ENCODE measurements around the gene CD58. TPM values are rescaled to one million over a fixed set of nuclear protein-coding genes. Genes with fewer than 3 reads are reported as not detected.
"Not testable (repeated sequence)": the region's sequence is repeated elsewhere in the genome, so short reads cannot be mapped to it uniquely, and the experiment has no call there.

CD58 gene
- polyA plus RNA-seq, 6 donors from 2014 or later = 8.6 to 14.7 (median 9.9) TPM

- not testable (repeated sequence) for H3K4me1 Mint-ChIP-seq; H3K27ac Mint-ChIP-seq; DNase-seq; H3K27me3 Mint-ChIP-seq; H3K36me3 Mint-ChIP-seq; H3K9me3 Mint-ChIP-seq; ATAC-seq (ENCODE audit: low read depth in 2 of 2); H3K4me3 Mint-ChIP-seq
Observed at GRCh38 chr1:116589101-116589735, 18.4 kb upstream of the CD58 start.

- Mint-ChIP-seq H3K27me3 (peaks cover 0 to 5% (median 0%) of the 10 kb centered on the region in 3 donors), H3K4me1 (no peaks in the 10 kb centered on the region), H3K27ac (no peak overlapping the region), H3K36me3 (no peaks in the 10 kb centered on the region), H3K9me3 (no peaks in the 10 kb centered on the region), H3K4me3 (no peak overlapping the region)
- DNase-seq (no peak), ATAC-seq (ENCODE audit: low read depth in 2 of 2) (no peak)
Observed at GRCh38 chr1:116587501-116588227, 16.8 kb upstream of the CD58 start.

- Mint-ChIP-seq H3K4me3 (no peak overlapping the region), H3K4me1 (no peaks in the 10 kb centered on the region), H3K36me3 (no peaks in the 10 kb centered on the region), H3K27me3 (peaks cover 0 to 5% (median 0%) of the 10 kb centered on the region in 3 donors), H3K9me3 (no peaks in the 10 kb centered on the region), H3K27ac (peak overlapping the region in 1 of 6 donors; percentile 21)
- DNase-seq (no peak), ATAC-seq (ENCODE audit: low read depth in 2 of 2) (no peak)
Observed at GRCh38 chr1:116586741-116587143, 15.9 kb upstream of the CD58 start.

- Mint-ChIP-seq H3K4me1 (no peaks in the 10 kb centered on the region), H3K4me3 (no peak overlapping the region), H3K36me3 (no peaks in the 10 kb centered on the region), H3K9me3 (no peaks in the 10 kb centered on the region), H3K27ac (peak overlapping the region in 1 of 6 donors; percentile 64), H3K27me3 (peaks cover 0 to 5% (median 0%) of the 10 kb centered on the region in 3 donors)
- ATAC-seq (ENCODE audit: low read depth in 2 of 2) (no peak), DNase-seq (no peak)
Observed at GRCh38 chr1:116585886-116586285, 15.1 kb upstream of the CD58 start.

DNA sequence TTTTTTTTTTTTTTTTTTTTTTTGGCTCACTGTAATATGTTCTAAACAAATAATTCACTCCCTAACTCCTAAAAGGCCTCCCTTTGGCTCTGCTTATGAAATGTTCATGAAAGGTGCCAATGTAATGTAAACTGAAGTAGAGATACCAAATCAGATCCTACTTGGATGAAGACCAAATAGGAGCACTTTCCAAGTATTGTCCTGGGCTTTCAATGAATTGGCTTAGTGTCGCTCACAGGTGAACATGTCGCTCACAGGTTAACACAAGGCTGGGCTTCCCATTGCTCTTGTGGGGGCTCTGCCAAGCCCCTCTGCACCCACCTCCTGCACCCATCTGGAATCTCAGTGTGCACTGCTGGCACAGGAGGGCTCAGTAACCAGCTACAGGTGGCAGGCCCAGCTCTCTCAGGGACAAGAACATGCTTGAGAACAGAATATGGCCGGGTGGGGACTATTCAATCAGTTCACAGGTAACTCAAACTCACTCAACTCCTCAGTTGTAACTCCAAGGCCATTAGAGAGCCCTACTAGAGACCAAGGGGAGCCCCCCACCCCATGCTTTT, 10.6 kb upstream of the CD58 start:
- Mint-ChIP-seq H3K9me3 (no peaks in the 10 kb centered on the region), H3K27me3 (peaks cover 4 to 8% (median 7%) of the 10 kb centered on the region in 3 donors)
- ATAC-seq (ENCODE audit: low read depth in 2 of 2) = no peak

GRCh38 chr1:116580446-116581322, 9.9 kb upstream of the CD58 start:
- Mint-ChIP-seq H3K27me3 (peaks cover 4 to 12% (median 8%) of the 10 kb centered on the region in 3 donors), H3K9me3 (no peaks in the 10 kb centered on the region), H3K4me3 (no peak overlapping the region), H3K4me1 (no peaks in the 10 kb centered on the region), H3K27ac (no peak overlapping the region), H3K36me3 (no peaks in the 10 kb centered on the region)
- ATAC-seq (ENCODE audit: low read depth in 2 of 2) (no peak), DNase-seq (no peak)

More for the DNA sequence above, 10.6 kb upstream of the CD58 start:
- Mint-ChIP-seq H3K4me1 (no peaks in the 10 kb centered on the region), H3K4me3 (no peak overlapping the region), H3K36me3 (no peaks in the 10 kb centered on the region), H3K27ac (no peak overlapping the region)
- DNase-seq = no peak

DNA sequence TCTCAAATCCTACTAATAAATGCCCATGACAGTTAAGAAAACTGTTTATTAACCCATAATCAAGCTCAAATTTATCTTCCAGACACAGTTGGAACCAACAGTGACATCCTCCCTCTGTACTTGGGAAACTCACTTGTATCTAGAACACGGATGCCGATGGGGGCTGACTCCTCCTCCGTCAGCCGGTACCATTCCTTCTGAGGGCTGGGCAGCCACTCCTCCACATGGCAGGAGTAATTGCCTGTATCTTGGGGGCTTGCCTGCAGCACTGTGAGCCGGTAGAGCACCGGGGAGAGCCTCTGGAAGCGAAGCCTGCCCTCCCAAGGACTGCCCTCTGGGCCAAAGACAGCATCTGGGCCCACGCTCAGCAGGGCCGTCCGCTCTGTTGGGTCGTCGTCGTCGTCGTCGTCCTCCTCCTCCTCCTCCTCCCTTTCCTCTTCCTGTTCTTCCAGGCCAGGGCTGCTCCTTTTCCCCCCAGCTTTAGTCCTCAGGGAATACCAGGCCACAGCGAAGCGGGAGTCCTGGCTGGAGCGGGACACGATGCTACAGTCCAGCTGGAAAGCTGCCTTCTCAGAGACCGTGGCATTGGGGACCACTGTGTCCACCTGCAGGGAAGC, 8.5 kb upstream of the CD58 start:
- H3K4me1 Mint-ChIP-seq = peaks cover 0 to 4% (median 3%) of the 10 kb centered on the region in 3 donors
- H3K27ac Mint-ChIP-seq = peak overlapping the region in 1 of 6 donors; percentile 13
- no peaks in the 10 kb centered on the region for H3K36me3 Mint-ChIP-seq
- ATAC-seq (ENCODE audit: low read depth in 2 of 2) (no peak), DNase-seq (no peak)
- H3K27me3 Mint-ChIP-seq = peaks cover 4 to 16% (median 8%) of the 10 kb centered on the region in 3 donors
- H3K9me3 Mint-ChIP-seq = no peaks in the 10 kb centered on the region
- no peak overlapping the region for H3K4me3 Mint-ChIP-seq

- Mint-ChIP-seq H3K9me3 (no peaks in the 10 kb centered on the region), H3K27ac (no peak overlapping the region), H3K27me3 (peaks cover 4 to 16% (median 8%) of the 10 kb centered on the region in 3 donors), H3K4me1 (peaks cover 0 to 5% (median 4%) of the 10 kb centered on the region in 3 donors), H3K4me3 (peak overlapping the region in 1 of 8 donors; percentile 1), H3K36me3 (no peaks in the 10 kb centered on the region)
- ATAC-seq (ENCODE audit: low read depth in 2 of 2) (no peak), DNase-seq (no peak)
Observed at GRCh38 chr1:116578581-116578980, 7.8 kb upstream of the CD58 start.

- Mint-ChIP-seq H3K4me1 (peaks cover 0 to 5% (median 4%) of the 10 kb centered on the region in 3 donors), H3K4me3 (no peak overlapping the region)
- no peak for ATAC-seq (ENCODE audit: low read depth in 2 of 2)
Observed at GRCh38 chr1:116577759-116578314, 7.0 kb upstream of the CD58 start.

DNA sequence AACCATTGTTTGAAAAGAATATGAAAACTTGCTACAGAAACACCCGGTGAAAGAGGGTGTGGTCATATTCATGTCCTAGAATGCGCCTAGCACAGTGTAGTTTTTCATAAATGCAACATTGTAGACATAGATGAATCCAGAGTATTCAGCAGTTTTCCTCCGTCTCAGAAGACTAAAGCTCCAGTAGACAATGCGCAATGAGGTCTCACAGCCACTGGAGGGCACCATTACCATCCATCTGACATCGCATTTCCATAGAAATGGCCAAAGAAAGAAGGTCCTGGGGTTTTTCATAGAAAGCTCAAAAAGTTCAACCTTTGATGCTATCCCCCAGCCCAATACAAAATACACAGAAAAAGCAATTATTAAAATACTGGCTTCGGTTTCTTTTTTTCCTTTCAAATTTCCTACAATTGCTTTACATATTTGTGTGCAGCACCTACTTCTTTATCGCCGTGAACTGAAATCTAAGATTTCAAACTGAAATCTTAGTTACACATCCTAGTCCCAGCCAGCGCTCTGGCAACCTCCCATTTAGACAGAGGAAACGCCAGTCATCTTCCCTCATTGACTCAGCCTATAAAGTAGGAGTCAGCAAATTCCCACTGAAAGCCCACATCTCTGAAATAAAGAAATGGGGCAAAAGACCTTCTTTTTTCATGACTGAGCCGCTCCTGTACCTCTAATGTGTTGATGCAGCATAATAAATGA, 3.9 kb upstream of the CD58 start:
- peak overlapping the region in 1 of 8 donors; percentile 65 for H3K4me3 Mint-ChIP-seq
- ATAC-seq (ENCODE audit: low read depth in 2 of 2) (no peak), DNase-seq (peak; percentile 41)
- H3K27ac Mint-ChIP-seq = no peak overlapping the region
- no peaks in the 10 kb centered on the region for H3K9me3 Mint-ChIP-seq
- peaks cover 12 to 24% (median 14%) of the 10 kb centered on the region in 3 donors for H3K4me1 Mint-ChIP-seq
- no peaks in the 10 kb centered on the region for H3K36me3 Mint-ChIP-seq
- peaks cover 4 to 16% (median 8%) of the 10 kb centered on the region in 3 donors for H3K27me3 Mint-ChIP-seq

More at GRCh38 chr1:116577759-116578314, 7.0 kb upstream of the CD58 start:
- Mint-ChIP-seq H3K27me3 (peaks cover 4 to 16% (median 8%) of the 10 kb centered on the region in 3 donors), H3K9me3 (no peaks in the 10 kb centered on the region), H3K27ac (no peak overlapping the region), H3K36me3 (no peaks in the 10 kb centered on the region)
- DNase-seq = no peak

DNA sequence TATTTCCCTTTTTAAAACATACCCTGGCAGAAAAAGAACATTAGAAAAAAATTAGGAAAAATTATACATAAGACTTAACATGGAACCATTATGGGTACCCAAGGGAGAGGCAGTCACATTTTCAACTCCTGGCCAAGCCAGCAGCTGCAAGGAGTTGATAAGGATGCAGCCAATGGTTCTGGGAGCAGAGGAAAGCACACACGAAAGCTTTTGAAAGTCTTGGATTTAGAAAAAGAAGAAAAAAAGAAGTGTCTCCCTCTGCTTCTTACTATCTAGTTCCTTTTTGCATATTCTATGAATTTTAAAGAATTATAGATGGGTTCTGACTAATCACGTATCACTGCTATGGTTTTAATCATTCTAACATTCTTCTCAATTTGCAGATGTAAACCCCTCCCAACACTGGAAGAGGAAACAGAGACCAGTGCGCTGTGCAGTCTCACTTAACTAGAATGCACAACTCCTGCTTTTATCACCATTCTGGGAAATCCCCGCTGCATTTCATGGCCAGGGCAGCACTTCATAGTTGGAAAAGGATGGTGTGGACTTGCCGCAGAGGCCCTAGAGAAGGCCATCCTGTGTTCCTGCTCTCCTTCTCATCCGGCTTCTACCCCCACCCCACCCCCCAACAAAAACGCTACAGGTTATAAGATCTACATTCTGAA, 2.7 kb upstream of the CD58 start:
- no peak for ATAC-seq (ENCODE audit: low read depth in 2 of 2)
- H3K36me3 Mint-ChIP-seq = no peaks in the 10 kb centered on the region
- DNase-seq = no peak
- H3K9me3 Mint-ChIP-seq = no peaks in the 10 kb centered on the region
- peaks cover 4 to 16% (median 8%) of the 10 kb centered on the region in 3 donors for H3K27me3 Mint-ChIP-seq
- no peak overlapping the region for H3K27ac Mint-ChIP-seq
- peak overlapping the region in 1 of 8 donors; percentile 93 for H3K4me3 Mint-ChIP-seq
- peaks cover 22 to 36% (median 23%) of the 10 kb centered on the region in 3 donors for H3K4me1 Mint-ChIP-seq
